GM12878 (cell line): ENCODE data around the gene MROH8. TPM values are rescaled to one million over a fixed set of nuclear protein-coding genes. Genes with fewer than 3 reads are reported as not detected.

Experiments
- ATAC-seq: fragments of 200-7000 bp; cut with Tn5 transposase; 3 replicates; pipeline ENCODE4 v1.9.1; 2020; ENCODE audit warnings: mild to moderate bottlenecking, moderate library complexity
- BruUV-seq: library from RNA; stranded (reverse); fragments of 400-500 nt; replicated peaks from 2 replicates; lab custom pipeline; 2021; lab: Mats Ljungman, UMichigan
- CTCF ChIA-PET: fragments of 300-600 bp; sonication (Branson Sonifier 250); formaldehyde crosslinking; extraction: SDS; loops from one replicate; lab custom pipeline; 2021; ENCODE audit warnings: inconsistent platforms; lab: Yijun Ruan, JAX
- POLR2A ChIA-PET: fragments of 350-600 bp; formaldehyde crosslinking; extraction: SDS; loops from one replicate; lab custom pipeline; 2021; ENCODE audit warnings: inconsistent platforms; lab: Charles Lee
- RAD21 ChIA-PET: fragments of 300-600 bp; sonication (Branson Sonifier 250); formaldehyde crosslinking; loops from one replicate; lab custom pipeline; 2023; ENCODE audit warnings: antibody characterized with exemption; ENCODE audit not compliant: unreplicated experiment; lab: Charles Lee
- SMC1A ChIA-PET: fragments of 300-600 bp; sonication (Branson Sonifier 250); formaldehyde crosslinking; loops from one replicate; lab custom pipeline; 2023; ENCODE audit not compliant: unreplicated experiment, uncharacterized antibody; lab: Charles Lee
- DNase-seq: peaks from one replicate; pipeline ENCODE4 v3.0.0-alpha.2; 2011; ENCODE audit warnings: low read depth, low spot score
- FAIRE-seq: peaks from 3 replicates; lab custom pipeline; 2011; peaks lifted over from hg19 to GRCh38; lab: Jason Lieb, UNC
- H2AFZ ChIP-seq: 2 replicates; pipeline ENCODE4 v1.6.0; 2011; ENCODE audit warnings: low read depth, low read length, control low read depth; ENCODE audit not compliant: control insufficient read depth
- H3K27ac ChIP-seq: 2 replicates; pipeline ENCODE4 v1.5.1; 2011; ENCODE audit warnings: control low read depth; ENCODE audit not compliant: control insufficient read depth, insufficient read depth
- H3K27me3 ChIP-seq, 2 experiments: replicated peaks in 1 of 2; 2 replicates each; pipeline versions ENCODE4 v1.6.0 to v1.6.1; 2011; ENCODE audit warnings: low read length in 1 of 2; ENCODE audit not compliant: control insufficient read depth in 2 of 2, insufficient read depth in 2 of 2
- H3K36me3 ChIP-seq, 2 experiments: 2 replicates each; pipeline ENCODE4 v1.5.1; 2011; ENCODE audit warnings: low read length in 1 of 2; ENCODE audit not compliant: control insufficient read depth in 2 of 2, insufficient read depth in 2 of 2
- H3K4me1 ChIP-seq: 2 replicates; pipeline ENCODE4 v1.6.1; 2011; ENCODE audit warnings: mild to moderate bottlenecking, low read length, moderate library complexity, mixed read lengths; ENCODE audit not compliant: control insufficient read depth, insufficient read depth
- H3K4me2 ChIP-seq: 2 replicates; pipeline ENCODE4 v1.6.0; 2011; ENCODE audit warnings: control low read depth; ENCODE audit not compliant: control insufficient read depth, insufficient read depth
- H3K4me3 ChIP-seq: fragments of 200-600 bp; sonication (generic); 2 replicates; pipeline ENCODE4 v1.5.1; 2016
- H3K79me2 ChIP-seq: 2 replicates; pipeline ENCODE4 v1.6.0; 2011; ENCODE audit warnings: low read length; ENCODE audit not compliant: control insufficient read depth, insufficient read depth
- H3K9ac ChIP-seq: 2 replicates; pipeline ENCODE4 v1.8.0; 2011; ENCODE audit warnings: low read length, control low read depth, mixed read lengths; ENCODE audit not compliant: control insufficient read depth, insufficient read depth
- H3K9me3 ChIP-seq: replicated peaks from 3 replicates; pipeline ENCODE4 v1.5.1; 2011; ENCODE audit warnings: mild to moderate bottlenecking, low read length; ENCODE audit not compliant: control insufficient read depth, insufficient read depth
- H4K20me1 ChIP-seq: 2 replicates; pipeline ENCODE4 v1.6.0; 2011; ENCODE audit not compliant: control insufficient read depth, insufficient read depth
- ASH2L ChIP-seq: fragments of 300-600, 200-600 bp; sonication (generic); IDR thresholded peaks from 2 replicates; pipeline ENCODE4 v1.6.1; 2017; ENCODE audit warnings: low read depth, mild to moderate bottlenecking, borderline replicate concordance
- BCL11A ChIP-seq: IDR thresholded peaks from 2 replicates; pipeline ENCODE4 v1.6.1; 2011; ENCODE audit warnings: low read depth, low read length
- CBX3 ChIP-seq: fragments of 200-600 bp; sonication (generic); IDR thresholded peaks from 2 replicates; pipeline ENCODE4 v1.6.1; 2016; ENCODE audit warnings: low read depth, borderline replicate concordance
- CEBPB ChIP-seq, 2 experiments: fragments of 150-350 bp in 1 of 2; IDR thresholded peaks; 2 replicates each; pipeline ENCODE4 v1.6.1; 2012 to 2014; ENCODE audit warnings: low read depth in 2 of 2, low read length in 2 of 2, borderline replicate concordance in 1 of 2, inconsistent platforms in 1 of 2
- FOXK2 ChIP-seq: fragments of 450-650 bp; IDR thresholded peaks from 2 replicates; pipeline ENCODE4 v1.6.1; 2017; ENCODE audit warnings: mild to moderate bottlenecking, moderate library complexity
- NFYA ChIP-seq: IDR thresholded peaks from 2 replicates; pipeline ENCODE4 v1.6.1; 2011; ENCODE audit warnings: low read depth, mild to moderate bottlenecking, low read length, improper control_type of control experiment, borderline replicate concordance
- NR2F1 ChIP-seq: fragments of 450-650 bp; conservative IDR thresholded peaks from 2 replicates; pipeline ENCODE4 v1.6.1; 2017; ENCODE audit warnings: mild to moderate bottlenecking
- SUZ12 ChIP-seq: fragments of 200-600 bp; sonication (generic); IDR thresholded peaks from one replicate; pipeline ENCODE4 v1.6.1; 2018; ENCODE audit warnings: antibody characterized with exemption, mild to moderate bottlenecking; ENCODE audit not compliant: unreplicated experiment
- YBX1 ChIP-seq: fragments of 450-650 bp; IDR thresholded peaks from 2 replicates; pipeline ENCODE4 v1.6.1; 2016; ENCODE audit warnings: antibody characterized with exemption
- YY1 ChIP-seq: IDR thresholded peaks from 2 replicates; pipeline ENCODE4 v1.6.1; 2011; ENCODE audit warnings: low read depth, mild to moderate bottlenecking, low read length
- WGBS: methylation state at CpG from one replicate; pipeline ENCODE4 v1.1.6; 2016; ENCODE audit warnings: low lambda C conversion rate; ENCODE audit not compliant: insufficient replicate concordance, insufficient coverage; ENCODE audit errors: missing lambda C conversion rate; 5-methylcytosine and 5-hydroxymethylcytosine counted together
- in situ Hi-C: fragments of 300-500 bp; cut with MboI; formaldehyde crosslinking; loops from 9 replicates; pipeline ENCODE4 v1.14.3; 2018; ENCODE audit warnings: mixed read lengths
- intact Hi-C: fragments of 100-400 bp; cut with micrococcal nuclease; formaldehyde crosslinking; loops from one replicate; pipeline ENCODE4 v1.14.2; 2022; ENCODE audit not compliant: unreplicated experiment
- polyA plus RNA-seq, 11 experiments: library from polyadenylated mRNA; depleted of rRNA in 4 of 11; unstranded in 6 of 11; stranded (reverse) in 5 of 11; fragments of >200 nt; fragmentation: Nextera tagmentation in 4 of 11; fragmentation: Illumina TruSeq in 1 of 11; extraction: Ambion mirVana in 4 of 11; extraction: Trizol in 1 of 11; gene quantifications; 1 replicate in 1 of 11; 2 replicates in 10 of 11; pipeline versions ENCODE4 v1.2.1 to v1.2.3, GENCODE V29; 2011 to 2016; ENCODE audit warnings: inconsistent platforms in 2 of 11, missing spikeins in 2 of 11, low read depth in 1 of 11
- total RNA-seq, 4 experiments: library from RNA; depleted of rRNA in 3 of 4; stranded (reverse); fragments of >200 nt in 3 of 4; fragmentation: Illumina TruSeq in 1 of 4; extraction: Trizol in 1 of 4; gene quantifications; 2 replicates each; pipeline versions ENCODE4 v1.2.1 to v1.2.3, GENCODE V29; 2013 to 2021
- TF ChIP-seq, protein P1 (sequence below): fragments of 450-650 bp; IDR thresholded peaks from 2 replicates; pipeline ENCODE4 v1.6.1; 2017; ENCODE audit warnings: mild to moderate bottlenecking, moderate library complexity

MROH8 gene
- total and polyA plus RNA-seq, 10 of the 15 experiments (the other 5 are each of a cell fraction or from before 2014, with no cell fraction given), result 0.16 to 2.8 (median 1.8) TPM

DNA sequence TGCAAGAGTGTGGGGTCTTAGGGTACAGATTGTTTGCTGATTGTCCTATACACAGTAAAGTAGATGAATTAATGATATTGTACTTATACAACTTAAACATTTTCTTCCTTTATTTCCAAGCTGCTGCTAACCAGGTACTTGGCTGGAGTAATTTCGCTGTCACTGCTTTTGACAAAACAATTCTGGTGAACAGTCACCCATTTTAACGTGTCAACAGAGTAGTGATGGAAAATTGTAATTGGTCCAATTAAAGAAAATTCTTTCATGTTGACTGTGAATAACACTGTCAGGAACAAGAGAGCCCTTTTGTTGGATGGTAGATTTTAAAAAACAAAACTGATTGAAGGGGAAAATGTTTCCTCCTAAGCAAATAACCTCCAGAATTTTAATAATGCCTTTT is 26.4 kb upstream of the MROH8 start:
- Histone ChIP-seq H3K4me2 (no peak overlapping the region), H3K9me3 (no peaks in the 10 kb centered on the region), H2AFZ (no peak overlapping the region), H3K27ac (no peak overlapping the region), H3K9ac (no peak overlapping the region), H3K4me1 (no peaks in the 10 kb centered on the region), H3K79me2 (no peaks in the 10 kb centered on the region), H4K20me1 (no peaks in the 10 kb centered on the region), H3K4me3 (no peak overlapping the region), H3K36me3 (peaks cover 24 to 48% of the 10 kb centered on the region in 2 experiments), H3K27me3 (no peaks in the 10 kb centered on the region)
- DNase-seq, result no peak
- ATAC-seq, result no peak
- BruUV-seq, result no TSS peak
- in situ Hi-C loops, result no loop called here
- RAD21 ChIA-PET, result no interaction called here
- TF ChIP-seq BCL11A, result no peak
- no peak for TF ChIP-seq FOXK2
- TF ChIP-seq ASH2L, result no peak
- TF ChIP-seq NR2F1, result no peak
- TF ChIP-seq NFYA, result no peak
- TF ChIP-seq YY1, result no peak
- TF ChIP-seq CEBPB (IDR thresholded peaks at IDR 0.05; ENCODE audit: borderline replicate concordance in 1 of 2, low read depth in 2 of 2, low read length in 2 of 2), result no peak
- no peak for TF ChIP-seq YBX1
- no peak for TF ChIP-seq SUZ12
- no peak for TF ChIP-seq CBX3
- TF ChIP-seq, protein P1, sequence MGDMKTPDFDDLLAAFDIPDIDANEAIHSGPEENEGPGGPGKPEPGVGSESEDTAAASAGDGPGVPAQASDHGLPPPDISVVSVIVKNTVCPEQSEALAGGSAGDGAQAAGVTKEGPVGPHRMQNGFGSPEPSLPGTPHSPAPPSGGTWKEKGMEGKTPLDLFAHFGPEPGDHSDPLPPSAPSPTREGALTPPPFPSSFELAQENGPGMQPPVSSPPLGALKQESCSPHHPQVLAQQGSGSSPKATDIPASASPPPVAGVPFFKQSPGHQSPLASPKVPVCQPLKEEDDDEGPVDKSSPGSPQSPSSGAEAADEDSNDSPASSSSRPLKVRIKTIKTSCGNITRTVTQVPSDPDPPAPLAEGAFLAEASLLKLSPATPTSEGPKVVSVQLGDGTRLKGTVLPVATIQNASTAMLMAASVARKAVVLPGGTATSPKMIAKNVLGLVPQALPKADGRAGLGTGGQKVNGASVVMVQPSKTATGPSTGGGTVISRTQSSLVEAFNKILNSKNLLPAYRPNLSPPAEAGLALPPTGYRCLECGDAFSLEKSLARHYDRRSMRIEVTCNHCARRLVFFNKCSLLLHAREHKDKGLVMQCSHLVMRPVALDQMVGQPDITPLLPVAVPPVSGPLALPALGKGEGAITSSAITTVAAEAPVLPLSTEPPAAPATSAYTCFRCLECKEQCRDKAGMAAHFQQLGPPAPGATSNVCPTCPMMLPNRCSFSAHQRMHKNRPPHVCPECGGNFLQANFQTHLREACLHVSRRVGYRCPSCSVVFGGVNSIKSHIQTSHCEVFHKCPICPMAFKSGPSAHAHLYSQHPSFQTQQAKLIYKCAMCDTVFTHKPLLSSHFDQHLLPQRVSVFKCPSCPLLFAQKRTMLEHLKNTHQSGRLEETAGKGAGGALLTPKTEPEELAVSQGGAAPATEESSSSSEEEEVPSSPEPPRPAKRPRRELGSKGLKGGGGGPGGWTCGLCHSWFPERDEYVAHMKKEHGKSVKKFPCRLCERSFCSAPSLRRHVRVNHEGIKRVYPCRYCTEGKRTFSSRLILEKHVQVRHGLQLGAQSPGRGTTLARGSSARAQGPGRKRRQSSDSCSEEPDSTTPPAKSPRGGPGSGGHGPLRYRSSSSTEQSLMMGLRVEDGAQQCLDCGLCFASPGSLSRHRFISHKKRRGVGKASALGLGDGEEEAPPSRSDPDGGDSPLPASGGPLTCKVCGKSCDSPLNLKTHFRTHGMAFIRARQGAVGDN, result no peak
- intact Hi-C loops, result no loop called here
- WGBS, result 64% methylated on average over 2 of the region's 2 CpGs
- CTCF ChIA-PET, result interaction anchor here (1.0 to 2.4 kb wide), 4 partner anchors 9 to 328 kb away, joined by 4 to 13 read pairs (median 8); no protein-coding TSS in a partner anchor
- POLR2A ChIA-PET, result no interaction called here
- SMC1A ChIA-PET, result no interaction called here
- no peak for FAIRE-seq
